Measurements from ENCODE around the gene ZNF311. TPM values are rescaled to one million over a fixed set of nuclear protein-coding genes. Genes with fewer than 3 reads are reported as not detected.
"Not testable (repeated sequence)": the region's sequence is repeated elsewhere in the genome, so short reads cannot be mapped to it uniquely, and the experiment has no call there.

The ZNF311 gene
- total RNA-seq, 1 donor from 2014 or later, result 3.2 TPM

DNA sequence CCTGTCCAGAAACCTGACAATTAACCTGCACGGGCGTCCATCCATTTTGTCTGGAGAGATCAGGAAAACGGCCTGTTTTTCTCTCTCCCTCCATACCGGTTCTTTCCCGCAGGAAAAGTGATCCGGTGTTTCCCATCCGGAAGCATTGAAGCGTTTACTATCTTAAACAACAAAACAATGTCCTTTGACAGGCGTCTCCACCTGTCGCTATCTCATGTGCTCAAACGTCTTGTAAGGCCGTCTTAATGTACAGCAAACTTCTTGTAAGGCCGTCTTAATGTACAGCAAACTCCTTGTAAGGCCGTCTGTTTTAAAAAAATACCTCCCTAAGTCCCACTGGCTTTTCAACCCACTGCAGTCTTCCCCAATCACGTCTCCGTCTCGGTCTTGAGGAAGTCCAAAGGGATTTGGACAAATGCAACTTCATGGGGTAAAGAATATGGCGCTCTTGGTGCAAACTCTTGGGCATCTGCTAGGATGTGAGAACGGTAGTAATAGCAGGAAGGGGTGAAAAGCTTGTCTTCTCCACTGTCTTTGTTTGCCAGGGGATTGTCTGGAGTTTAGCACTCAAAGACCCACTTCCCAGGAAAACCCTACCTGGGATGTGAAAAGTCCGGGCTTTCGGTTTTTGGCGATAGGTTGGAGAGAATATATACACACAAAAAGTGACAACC lies 51.4 kb downstream of the ZNF311 start:
- DNase-seq (ENCODE audit: low spot score), result no peak

- no peak for DNase-seq (ENCODE audit: low spot score)
Observed at GRCh38 chr6:28953039-28953584, 52.0 kb downstream of the ZNF311 start.

DNA sequence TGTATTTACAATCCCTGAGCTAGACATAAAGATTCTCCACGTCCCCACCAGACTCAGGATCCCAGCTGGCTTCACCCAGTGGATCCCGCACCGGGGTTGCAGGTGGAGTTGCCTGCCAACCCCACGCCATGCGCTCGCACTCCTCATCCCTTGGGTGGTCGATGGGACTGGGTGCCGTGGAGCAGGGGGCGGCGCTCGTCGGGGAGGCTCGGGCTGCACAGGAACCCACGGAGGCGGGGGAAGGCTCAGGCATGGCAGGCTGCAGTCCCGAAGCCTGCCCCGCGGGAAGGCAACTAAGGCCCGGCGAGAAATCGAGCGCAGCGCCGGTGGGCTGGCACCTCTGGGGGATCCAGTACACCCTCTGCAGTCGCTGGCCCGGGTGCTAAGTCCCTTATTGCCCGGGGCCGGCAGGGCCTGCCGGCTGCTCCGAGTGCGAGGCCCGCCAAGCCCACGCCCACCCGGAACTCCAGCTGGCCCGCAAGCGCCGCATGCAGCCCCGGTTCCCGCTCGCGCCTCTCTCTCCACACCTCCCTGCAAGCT lies 55.4 kb downstream of the ZNF311 start:
- DNase-seq (ENCODE audit: low spot score), result not testable (repeated sequence)

DNA sequence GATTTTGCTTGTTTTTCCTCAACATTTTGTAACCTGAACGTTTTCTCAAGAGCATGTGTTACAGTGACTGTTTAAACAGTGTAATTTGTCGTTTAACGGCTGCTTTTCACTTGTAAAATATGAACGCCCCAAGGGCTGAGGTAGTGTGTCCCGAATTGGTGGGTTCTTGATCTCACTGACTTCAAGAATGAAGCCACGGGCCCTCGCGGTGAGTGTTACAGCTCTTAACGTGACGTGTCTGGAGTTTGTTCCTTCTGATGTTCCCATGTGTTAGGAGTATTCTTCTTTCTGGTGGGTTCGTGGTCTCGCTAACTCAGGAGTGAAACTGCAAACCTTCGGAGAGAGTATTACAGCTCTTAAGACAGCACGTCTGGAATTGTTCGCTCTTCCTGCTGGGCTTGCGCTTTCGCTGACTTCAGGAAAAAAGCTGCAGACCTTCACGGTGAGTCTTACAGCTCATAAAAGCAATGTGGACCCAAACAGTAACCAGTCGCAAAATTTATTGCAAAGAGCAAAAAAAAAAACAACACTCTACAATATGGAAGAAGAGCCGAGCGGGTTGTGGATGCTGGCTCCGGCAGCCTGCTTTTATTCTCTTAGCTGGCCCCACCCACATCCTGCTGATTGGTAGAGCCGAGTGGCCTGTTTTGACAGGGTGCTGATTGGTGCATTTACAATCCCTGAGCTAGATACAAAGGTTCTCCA lies 56.2 kb downstream of the ZNF311 start:
- DNase-seq (ENCODE audit: low spot score), result no peak

GRCh38 chr6:28947831-28948270 lies 57.3 kb downstream of the ZNF311 start:
- no peak for DNase-seq (ENCODE audit: low spot score)

GRCh38 chr6:28947067-28947765 lies 57.9 kb downstream of the ZNF311 start:
- DNase-seq (ENCODE audit: low spot score), result no peak

- DNase-seq (ENCODE audit: low spot score), result no peak
Observed at GRCh38 chr6:28945349-28945748, 59.8 kb downstream of the ZNF311 start.

Other genes with a start within 250 kb of the ZNF311 start
- 85.2 TPM for gene TRIM27, start 81.3 kb downstream of the ZNF311 start, total RNA-seq
- not detected for gene OR2W1, start 39.9 kb upstream of the ZNF311 start, total RNA-seq
- gene OR2B3, start 82.0 kb upstream of the ZNF311 start, total RNA-seq, result not detected
- gene OR2J1, start 94.2 kb upstream of the ZNF311 start, total RNA-seq, result not detected
- gene OR2J3, start 102.7 kb upstream of the ZNF311 start, total RNA-seq, result not detected
- gene OR2J2, start 165.6 kb upstream of the ZNF311 start, total RNA-seq, result not detected

Measured in ureter (tissue), 1 donor.